Psoas muscle (tissue), 8 donors: ENCODE data around the gene DLGAP1. TPM values are rescaled to one million over a fixed set of nuclear protein-coding genes. Genes with fewer than 3 reads are reported as not detected.
"Not testable (repeated sequence)": the region's sequence is repeated elsewhere in the genome, so short reads cannot be mapped to it uniquely, and the experiment has no call there.

Experiments used
- ATAC-seq, 4 donors: fragments of 200-7000 bp; cut with Tn5 transposase; one replicate each; pipeline ENCODE4 v1.9.1; 2020; ENCODE audit warnings: moderate library complexity in 3 of 4, mild to moderate bottlenecking in 2 of 4
- DNase-seq, 2 donors: peaks; one replicate each; pipeline ENCODE4 v3.0.0-alpha.2; 2020
- H3K27ac ChIP-seq: fragments of 200-600 bp; one replicate; pipeline ENCODE4 v1.8.0; 2022
- H3K27me3 ChIP-seq, 3 donors: fragments of 200-600 bp in 1 of 3; one replicate each; pipeline versions ENCODE4 v1.6.1 to v1.8.0; 2013 to 2022; ENCODE audit warnings: low read length in 2 of 3, mild to moderate bottlenecking in 2 of 3, moderate library complexity in 1 of 3; ENCODE audit not compliant: insufficient read depth in 3 of 3
- H3K36me3 ChIP-seq, 2 donors: fragments of 200-600 bp in 1 of 2; one replicate each; pipeline versions ENCODE4 v1.6.1 to v1.8.0; 2013 to 2022; ENCODE audit warnings: low read depth in 1 of 2, mild to moderate bottlenecking in 1 of 2, moderate library complexity in 1 of 2; ENCODE audit not compliant: insufficient read depth in 1 of 2
- H3K4me1 ChIP-seq: fragments of 200-600 bp; one replicate; pipeline ENCODE4 v1.8.0; 2022
- H3K4me3 ChIP-seq: fragments of 200-600 bp; one replicate; pipeline ENCODE4 v1.8.0; 2022; ENCODE audit warnings: mild to moderate bottlenecking
- H3K9me3 ChIP-seq: fragments of 200-600 bp; one replicate; pipeline ENCODE4 v1.8.0; 2022
- CTCF ChIP-seq: fragments of 200-600 bp; IDR thresholded peaks from one replicate; pipeline ENCODE4 v1.8.0; 2022; ENCODE audit warnings: antibody characterized with exemption
- WGBS, 3 donors: extraction: QIAGEN DNeasy Blood & Tissue Kit; methylation state at CpG; one replicate each; pipeline versions ENCODE4 v1.1.6 to v1.1.7; 2013; 5-methylcytosine and 5-hydroxymethylcytosine counted together
- intact Hi-C, 2 donors: fragments of 100-400 bp; cut with DNase I; formaldehyde crosslinking; loops; one replicate each; pipeline versions ENCODE4 v1.11.0 to v1.14.2; 2022
- polyA plus RNA-seq, 3 donors: library from polyadenylated mRNA; stranded (reverse); fragments of 200-250 nt; gene quantifications; one replicate each; pipeline ENCODE4 v1.2.3, GENCODE V29; 2013
- total RNA-seq, 4 donors: library from RNA; stranded (reverse); fragmentation: NEBNext Ultra II Directional in 2 of 4; extraction: Animal tissue kit (Norgen Biotek cat#: 25700) in 2 of 4; gene quantifications; one replicate each; pipeline versions ENCODE4 v1.2.1 to v1.2.4, GENCODE V29; 2021 to 2023
- donor health status: healthy with polysubstance abuse.
- donor health status: DM: no; HTN: no; CAD: no; lungs with moderate emphysema.
- donor health status: Bipolar disorder and iron deficiency.
- donor health status: healthy.
- donor health status: DM: yes; HTN: yes; CAD: no.
- donor health status: DM: no; HTN: no; CAD: no.
- donor health status: DM: no; HTN: no; CAD: no.
- donor health status: DM: yes; HTN: yes; CAD: no.

Gene DLGAP1
- total and polyA plus RNA-seq, 7 donors: 0.09 to 0.26 (median 0.16) TPM; not detected in 1

DNA sequence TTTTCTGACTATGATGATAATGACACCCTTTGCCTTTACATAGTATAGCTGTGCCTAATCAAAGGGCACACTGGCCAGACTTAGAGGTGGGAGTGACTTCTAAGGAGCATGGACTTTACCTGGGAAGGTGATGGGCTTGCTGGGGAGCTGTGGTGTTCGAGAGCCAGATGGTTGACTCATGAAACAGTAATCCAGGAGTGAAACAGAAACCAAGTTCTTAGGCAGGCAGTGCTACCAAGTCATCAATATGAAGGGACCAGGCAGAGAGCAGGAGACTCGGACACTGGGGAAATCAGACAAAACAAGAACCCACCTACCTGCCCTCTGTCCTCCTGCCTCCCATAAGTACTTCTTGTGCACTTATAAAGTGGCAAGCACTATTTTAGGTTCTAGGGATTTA is 430.4 kb downstream of the DLGAP1 start:
- Histone ChIP-seq H3K9me3 (no peaks in the 10 kb centered on the region), H3K27ac (no peak overlapping the region), H3K27me3 (no peaks in the 10 kb centered on the region), H3K36me3 (no peaks in the 10 kb centered on the region), H3K4me1 (no peaks in the 10 kb centered on the region), H3K4me3 (no peak overlapping the region)
- no peak for ATAC-seq
- DNase-seq: no peak
- TF ChIP-seq CTCF: no peak
- 69 to 80% (median 75%) methylated on average over 2 of the region's 2 CpGs for WGBS, 3 donors
- intact Hi-C loops: no loop called here

DNA sequence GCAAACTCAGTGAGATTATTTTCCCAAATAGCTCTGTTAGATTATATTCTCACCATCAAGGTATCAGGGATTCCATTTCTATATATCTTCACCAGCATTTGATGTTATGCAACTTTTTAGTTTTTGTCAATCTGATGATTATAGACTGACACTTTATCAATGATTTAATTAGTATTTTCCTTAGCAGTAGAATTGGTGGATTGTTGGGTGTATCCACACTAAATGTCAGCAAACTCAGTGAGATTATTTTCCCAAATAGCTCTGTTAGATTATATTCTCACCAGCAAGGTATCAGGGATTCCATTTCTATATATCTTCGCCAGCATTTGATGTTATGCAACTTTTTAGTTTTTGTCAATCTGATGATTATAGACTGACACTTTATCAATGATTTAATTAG is 432.4 kb downstream of the DLGAP1 start:
- H3K4me1 ChIP-seq, H3K27ac ChIP-seq, intact Hi-C loops, ATAC-seq, H3K4me3 ChIP-seq, H3K9me3 ChIP-seq, H3K27me3 ChIP-seq, H3K36me3 ChIP-seq, DNase-seq: not testable (repeated sequence)
- WGBS, 3 donors: 65 to 94% (median 72%) methylated on average over 1 of the region's 1 CpG

GRCh38 chr18:4020026-4020425 is 435.1 kb downstream of the DLGAP1 start:
- H3K36me3 ChIP-seq: no peaks in the 10 kb centered on the region
- no peaks in the 10 kb centered on the region for H3K4me1 ChIP-seq
- H3K27ac ChIP-seq: no peak overlapping the region
- H3K27me3 ChIP-seq: no peaks in the 10 kb centered on the region
- no peak overlapping the region for H3K4me3 ChIP-seq
- WGBS, 3 donors: 75 to 80% (median 76%) methylated on average over 5 of the region's 5 CpGs
- TF ChIP-seq CTCF: no peak
- DNase-seq: no peak
- no peaks in the 10 kb centered on the region for H3K9me3 ChIP-seq
- no peak for ATAC-seq
- intact Hi-C loops: no loop called here

DNA sequence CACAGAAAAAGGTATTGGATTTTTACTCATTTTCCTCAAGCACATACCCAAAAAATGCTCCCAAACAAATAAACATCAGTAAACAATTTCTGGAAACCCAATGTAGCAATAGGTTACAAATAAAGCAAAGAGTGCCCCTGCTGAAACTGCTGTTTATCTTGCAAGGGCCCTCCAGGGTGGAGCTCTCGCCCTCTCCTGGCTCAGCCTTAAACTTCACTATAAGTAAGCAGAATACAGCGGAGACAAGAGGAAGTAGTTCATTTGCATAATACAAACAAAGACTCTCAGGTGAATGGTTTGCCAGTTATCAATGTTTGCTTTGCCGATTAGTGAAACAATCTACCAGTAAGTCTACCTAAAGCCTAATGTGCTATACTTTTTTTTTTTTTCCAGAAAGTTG is 437.6 kb downstream of the DLGAP1 start:
- H3K9me3 ChIP-seq: no peaks in the 10 kb centered on the region
- ATAC-seq (no peak), DNase-seq (no peak)
- no peaks in the 10 kb centered on the region for H3K36me3 ChIP-seq
- intact Hi-C loops: no loop called here
- no peak overlapping the region for H3K4me3 ChIP-seq
- no peaks in the 10 kb centered on the region for H3K27me3 ChIP-seq
- 44 to 53% (median 45%) methylated on average over 3 of the region's 3 CpGs for WGBS, 3 donors
- TF ChIP-seq CTCF: no peak
- H3K27ac ChIP-seq: no peak overlapping the region
- no peaks in the 10 kb centered on the region for H3K4me1 ChIP-seq

DNA sequence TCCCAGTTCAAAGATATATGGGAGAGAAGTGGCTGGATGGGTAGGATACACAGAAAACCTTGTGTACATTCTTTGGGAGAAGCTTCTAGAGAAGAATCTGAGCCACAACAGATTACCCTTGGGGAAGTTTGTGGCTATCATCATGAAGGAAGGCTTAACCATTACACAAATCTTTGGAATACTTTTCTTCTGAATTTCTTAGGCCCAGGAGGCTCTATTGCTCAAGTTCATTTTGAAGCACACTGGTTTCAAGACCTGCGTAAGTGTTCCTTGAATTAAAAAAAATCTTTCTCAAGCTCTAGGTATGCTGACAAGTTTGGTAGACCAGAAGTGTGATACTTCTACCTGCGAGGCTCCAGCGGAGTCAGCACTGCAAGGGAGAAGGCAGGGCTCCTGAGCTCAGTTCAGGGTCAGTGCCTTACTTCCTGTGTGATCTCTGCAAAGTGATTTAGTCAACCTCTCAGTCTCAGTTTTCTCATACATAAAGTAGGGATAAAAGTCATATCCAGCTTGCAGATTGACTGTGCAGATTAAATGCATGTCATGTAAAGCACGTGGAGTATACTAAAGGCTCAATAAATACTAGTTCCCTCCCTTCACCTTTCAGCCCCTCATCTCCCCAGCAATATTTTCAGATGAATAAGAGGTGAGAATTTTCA is 438.6 kb downstream of the DLGAP1 start:
- intact Hi-C loops: no loop called here
- no peak for TF ChIP-seq CTCF
- H3K27ac ChIP-seq: no peak overlapping the region
- 78 to 82% (median 81%) methylated on average over 4 of the region's 4 CpGs for WGBS, 3 donors
- H3K4me3 ChIP-seq: no peak overlapping the region
- H3K27me3 ChIP-seq: no peaks in the 10 kb centered on the region
- no peaks in the 10 kb centered on the region for H3K36me3 ChIP-seq
- no peaks in the 10 kb centered on the region for H3K9me3 ChIP-seq
- DNase-seq (no peak), ATAC-seq (no peak)
- no peaks in the 10 kb centered on the region for H3K4me1 ChIP-seq
